Psoas muscle (tissue), 8 donors: ENCODE measurements around the gene NABP1. TPM values are rescaled to one million over a fixed set of nuclear protein-coding genes. Genes with fewer than 3 reads are reported as not detected.

Experiments
- ATAC-seq, 4 donors: fragments of 200-7000 bp; cut with Tn5 transposase; one replicate each; pipeline ENCODE4 v1.9.1; 2020; ENCODE audit warnings: moderate library complexity in 3 of 4, mild to moderate bottlenecking in 2 of 4
- DNase-seq, 2 donors: peaks; one replicate each; pipeline ENCODE4 v3.0.0-alpha.2; 2020
- H3K27ac ChIP-seq: fragments of 200-600 bp; one replicate; pipeline ENCODE4 v1.8.0; 2022
- H3K27me3 ChIP-seq, 3 donors: fragments of 200-600 bp in 1 of 3; one replicate each; pipeline versions ENCODE4 v1.6.1 to v1.8.0; 2013 to 2022; ENCODE audit warnings: low read length in 2 of 3, mild to moderate bottlenecking in 2 of 3, moderate library complexity in 1 of 3; ENCODE audit not compliant: insufficient read depth in 3 of 3
- H3K36me3 ChIP-seq, 2 donors: fragments of 200-600 bp in 1 of 2; one replicate each; pipeline versions ENCODE4 v1.6.1 to v1.8.0; 2013 to 2022; ENCODE audit warnings: low read depth in 1 of 2, mild to moderate bottlenecking in 1 of 2, moderate library complexity in 1 of 2; ENCODE audit not compliant: insufficient read depth in 1 of 2
- H3K4me1 ChIP-seq: fragments of 200-600 bp; one replicate; pipeline ENCODE4 v1.8.0; 2022
- H3K4me3 ChIP-seq: fragments of 200-600 bp; one replicate; pipeline ENCODE4 v1.8.0; 2022; ENCODE audit warnings: mild to moderate bottlenecking
- H3K9me3 ChIP-seq: fragments of 200-600 bp; one replicate; pipeline ENCODE4 v1.8.0; 2022
- CTCF ChIP-seq: fragments of 200-600 bp; IDR thresholded peaks from one replicate; pipeline ENCODE4 v1.8.0; 2022; ENCODE audit warnings: antibody characterized with exemption
- WGBS, 3 donors: extraction: QIAGEN DNeasy Blood & Tissue Kit; methylation state at CpG; one replicate each; pipeline versions ENCODE4 v1.1.6 to v1.1.7; 2013; 5-methylcytosine and 5-hydroxymethylcytosine counted together
- intact Hi-C, 2 donors: fragments of 100-400 bp; cut with DNase I; formaldehyde crosslinking; loops; one replicate each; pipeline versions ENCODE4 v1.11.0 to v1.14.2; 2022
- long read RNA-seq, 2 donors: library from polyadenylated mRNA; unstranded; transcript quantifications; one replicate each; pipeline ENCODE4 v2.0.0, GENCODE V29; 2021
- polyA plus RNA-seq, 3 donors: library from polyadenylated mRNA; stranded (reverse); fragments of 200-250 nt; gene quantifications; one replicate each; pipeline ENCODE4 v1.2.3, GENCODE V29; 2013
- total RNA-seq, 4 donors: library from RNA; stranded (reverse); fragmentation: NEBNext Ultra II Directional in 2 of 4; extraction: Animal tissue kit (Norgen Biotek cat#: 25700) in 2 of 4; gene quantifications; one replicate each; pipeline versions ENCODE4 v1.2.1 to v1.2.4, GENCODE V29; 2021 to 2023
- donor health status: healthy with polysubstance abuse.
- donor health status: DM: no; HTN: no; CAD: no; lungs with moderate emphysema.
- donor health status: Bipolar disorder and iron deficiency.
- donor health status: healthy.
- donor health status: DM: yes; HTN: yes; CAD: no.
- donor health status: DM: no; HTN: no; CAD: no.
- donor health status: DM: no; HTN: no; CAD: no.
- donor health status: DM: yes; HTN: yes; CAD: no.

Gene NABP1
- total RNA-seq = 10 to 100 TPM in 2 of 4 donors, 1 to 10 TPM in 2; 7.2 to 41.6 (median 10.5) TPM
- polyA plus RNA-seq = 10 to 100 TPM in 1 of 3 donors, 1 to 10 TPM in 2; 4.0 to 36.0 (median 5.3) TPM
- long read RNA-seq, donor 1, full-length matches to known transcripts = 16 of 19 reads
- long read RNA-seq, donor 1, partial matches to known transcripts = 2 of 19 reads
- long read RNA-seq, donor 1, other reads (novel, unspliced or antisense) = 1 of 19 reads
- long read RNA-seq, donor 2, full-length matches to known transcripts = 8 of 10 reads
- long read RNA-seq, donor 2, partial matches to known transcripts = 1 of 10 reads
- long read RNA-seq, donor 2, other reads (novel, unspliced or antisense) = 1 of 10 reads

GRCh38 chr2:191677646-191678436 lies at the start of gene NABP1:
TSS of gene NABP1 (plus strand) at chr2:191678136. CDS start at chr2:191678615, 479 bp downstream.
- ATAC-seq (peak; percentile 95 to 98 (median 97)), DNase-seq (peak; percentile 99 to 100)
- intact Hi-C loops = no loop called here
- TF ChIP-seq CTCF = no peak
- Histone ChIP-seq H3K27ac (peak within 1 kb of the TSS; percentile 96), H3K36me3 (peaks cover 9 to 13% of the 10 kb centered on the region in 2 donors), H3K9me3 (no peaks in the 10 kb centered on the region), H3K27me3 (no peaks in the 10 kb centered on the region), H3K4me1 (peaks cover 22% of the 10 kb centered on the region), H3K4me3 (peak within 1 kb of the TSS; percentile 80)
- 0 to 1% (median 0%) methylated on average over 59 to 66 of the region's 66 CpGs for WGBS, 3 donors

- Histone ChIP-seq H3K27me3 (no peaks in the 10 kb centered on the region), H3K4me1 (no peaks in the 10 kb centered on the region), H3K9me3 (no peaks in the 10 kb centered on the region), H3K36me3 (no peaks in the 10 kb centered on the region), H3K4me3 (no peak overlapping the region), H3K27ac (no peak overlapping the region)
- TF ChIP-seq CTCF = no peak
- WGBS, 3 donors = 65 to 85% (median 68%) methylated on average over 7 of the region's 7 CpGs
- ATAC-seq (no peak), DNase-seq (no peak)
- intact Hi-C loops = no loop called here
Measured at GRCh38 chr2:191629001-191629453, 48.9 kb upstream of the NABP1 start.

DNA sequence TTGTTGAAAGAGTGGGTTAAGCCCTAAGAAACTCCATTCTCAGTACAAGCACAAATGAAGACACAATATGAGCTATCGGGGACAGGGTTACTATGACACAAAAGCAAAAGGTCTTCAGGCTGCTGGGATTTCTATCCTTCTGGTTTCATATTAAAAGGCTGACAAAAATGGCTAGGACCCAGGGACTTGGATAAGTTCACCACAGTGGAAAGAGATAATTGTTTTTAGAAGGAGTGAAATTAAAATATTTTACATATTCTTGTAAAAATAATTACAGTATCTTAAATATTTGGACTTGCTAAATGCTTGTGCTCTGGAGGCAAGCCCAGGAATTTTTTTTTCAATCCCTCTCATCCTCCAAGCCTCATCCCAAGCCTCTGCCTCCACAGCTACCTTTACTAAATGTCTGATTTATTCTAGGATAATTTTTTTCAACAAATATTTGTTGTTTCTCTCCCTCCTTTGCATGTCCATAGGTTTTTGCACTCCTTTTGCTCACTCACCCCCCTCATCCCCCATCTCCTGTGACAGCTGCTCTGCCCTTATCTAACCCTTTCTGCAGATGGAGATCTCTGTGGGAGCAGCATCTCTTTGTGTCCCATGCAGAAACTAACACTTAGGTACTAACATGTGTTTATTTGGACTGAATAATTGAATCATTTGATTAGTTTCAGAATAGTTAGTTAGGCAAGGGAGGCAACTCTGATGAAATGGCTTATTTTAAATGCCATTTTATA lies 47.8 kb upstream of the NABP1 start:
- Histone ChIP-seq H3K9me3 (no peaks in the 10 kb centered on the region), H3K36me3 (no peaks in the 10 kb centered on the region), H3K4me3 (no peak overlapping the region), H3K4me1 (no peaks in the 10 kb centered on the region), H3K27ac (no peak overlapping the region), H3K27me3 (no peaks in the 10 kb centered on the region)
- ATAC-seq = no peak
- 61 to 76% (median 74%) methylated on average over 1 of the region's 1 CpG for WGBS, 3 donors
- no peak for TF ChIP-seq CTCF
- intact Hi-C loops = no loop called here
- DNase-seq = no peak

- Histone ChIP-seq H3K4me1 (no peaks in the 10 kb centered on the region), H3K36me3 (no peaks in the 10 kb centered on the region), H3K9me3 (no peaks in the 10 kb centered on the region), H3K27me3 (no peaks in the 10 kb centered on the region), H3K4me3 (no peak overlapping the region), H3K27ac (no peak overlapping the region)
- no peak for ATAC-seq
- no peak for TF ChIP-seq CTCF
- peak in 1 of 2 donors; percentile 21 for DNase-seq
- WGBS, 3 donors = 47 to 60% (median 55%) methylated on average over 1 of the region's 1 CpG
- intact Hi-C loops = no loop called here
Measured at GRCh38 chr2:191631754-191632153, 46.2 kb upstream of the NABP1 start.
